Neural progenitor cell (in vitro differentiated cells): Measurements from ENCODE around the gene MARS1.

ENCODE experiments used
- CTCF ChIP-seq: fragments of 200-600 bp; sonication (generic); IDR thresholded peaks from 2 replicates; pipeline ENCODE4 v1.5.1; 2017; ENCODE audit warnings: antibody characterized with exemption, mild to moderate bottlenecking
- EZH2 ChIP-seq: fragments of 200-600 bp; sonication (generic); IDR thresholded peaks from 2 replicates; pipeline ENCODE4 v1.6.1; 2017; ENCODE audit warnings: antibody characterized with exemption, mild to moderate bottlenecking, moderate library complexity

- TF ChIP-seq CTCF = no peak
- TF ChIP-seq EZH2 = no peak
These were observed 45.2 kb downstream of the MARS1 start for GRCh38 chr12:57533108-57533507.
